Renal pelvis (tissue), 4 donors: ENCODE measurements around the gene DLL1. TPM values are rescaled to one million over a fixed set of nuclear protein-coding genes. Genes with fewer than 3 reads are reported as not detected.

Experiments
- DNase-seq: peaks from one replicate; pipeline ENCODE4 v3.0.0-alpha.2; 2013
- polyA plus RNA-seq, 3 donors: library from polyadenylated mRNA; unstranded; fragments of 120-200 nt; gene quantifications; one replicate each; pipeline ENCODE4 v1.2.1, GENCODE V29; 2013; ENCODE audit not compliant: insufficient read length in 3 of 3

The DLL1 gene
- polyA plus RNA-seq, 3 donors: 10.8 to 13.9 (median 11.3) TPM

GRCh38 chr6:170296746-170297575 lies 6.1 kb upstream of the DLL1 start:
- DNase-seq: no peak

GRCh38 chr6:170296423-170296745 lies 5.5 kb upstream of the DLL1 start:
- DNase-seq: no peak

- DNase-seq: no peak
Observed at GRCh38 chr6:170295510-170296422, 4.9 kb upstream of the DLL1 start.

- no peak for DNase-seq
Observed at GRCh38 chr6:170294813-170295509, 4.1 kb upstream of the DLL1 start.

GRCh38 chr6:170294298-170294730 lies 3.4 kb upstream of the DLL1 start:
- DNase-seq: no peak

- no peak for DNase-seq
Observed at GRCh38 chr6:170293341-170294231, 2.7 kb upstream of the DLL1 start.

- no peak for DNase-seq
Observed at GRCh38 chr6:170292407-170293158, 1.7 kb upstream of the DLL1 start.

- DNase-seq: no peak
Observed at GRCh38 chr6:170292111-170292406, 1.2 kb upstream of the DLL1 start.

GRCh38 chr6:170291271-170292110 lies 613 bp upstream of the DLL1 start:
- no peak for DNase-seq

- DNase-seq: no peak
Observed at GRCh38 chr6:170289951-170290295, 955 bp downstream of the DLL1 start.

GRCh38 chr6:170289180-170289931 lies 1.5 kb downstream of the DLL1 start:
- no peak for DNase-seq

GRCh38 chr6:170288852-170289179 lies 2.1 kb downstream of the DLL1 start:
- DNase-seq: no peak

GRCh38 chr6:170288091-170288631 lies 2.7 kb downstream of the DLL1 start:
- DNase-seq: no peak

GRCh38 chr6:170287371-170287876 lies 3.5 kb downstream of the DLL1 start:
- DNase-seq: no peak

GRCh38 chr6:170286934-170287265 lies 4.0 kb downstream of the DLL1 start:
- DNase-seq: no peak

- no peak for DNase-seq
Observed at GRCh38 chr6:170286246-170286933, 4.5 kb downstream of the DLL1 start.

GRCh38 chr6:170285482-170285881 lies 5.4 kb downstream of the DLL1 start:
- DNase-seq: no peak

GRCh38 chr6:170284866-170285469 lies 5.9 kb downstream of the DLL1 start:
- no peak for DNase-seq
